Endothelial cell of umbilical vein (primary cell): ENCODE measurements around the gene ARHGAP15. TPM values are rescaled to one million over a fixed set of nuclear protein-coding genes. Genes with fewer than 3 reads are reported as not detected.

Experiments
- BruUV-seq: library from RNA; stranded (reverse); fragments of 400-500 nt; replicated peaks from 2 replicates; lab custom pipeline; 2021; lab: Mats Ljungman, UMichigan
- CTCF ChIA-PET: fragments of 300-600, 350-600 bp; sonication (Branson Sonifier 250); formaldehyde crosslinking; loops from one replicate; lab custom pipeline; 2021; ENCODE audit warnings: antibody characterized with exemption, inconsistent platforms; lab: Charles Lee
- POLR2A ChIA-PET: fragments of 300-600, 350-600 bp; sonication (Branson Sonifier 250); formaldehyde crosslinking; loops from one replicate; lab custom pipeline; 2021; ENCODE audit warnings: antibody characterized with exemption, inconsistent platforms; lab: Charles Lee
- DNase-seq: peaks from one replicate; pipeline ENCODE4 v3.0.0-alpha.2; 2011; ENCODE audit warnings: low read depth, low spot score
- FAIRE-seq: peaks from 2 replicates; lab custom pipeline; 2011; peaks lifted over from hg19 to GRCh38; lab: Jason Lieb, UNC
- H2AFZ ChIP-seq: 2 replicates; pipeline ENCODE4 v1.6.0; 2012; ENCODE audit warnings: low read depth, low read length, control low read depth, inconsistent platforms
- H3K27ac ChIP-seq: 2 replicates; pipeline ENCODE4 v1.5.1; 2011; ENCODE audit warnings: low read depth, mild to moderate bottlenecking, control low read depth, low read length, moderate library complexity; ENCODE audit not compliant: insufficient read depth
- H3K27me3 ChIP-seq, 2 experiments: 2 replicates each; pipeline versions ENCODE4 v1.6.0 to v1.6.1; 2011; ENCODE audit warnings: low read length in 2 of 2, mixed read lengths in 1 of 2; ENCODE audit not compliant: control insufficient read depth in 2 of 2, insufficient read depth in 2 of 2
- H3K36me3 ChIP-seq, 2 experiments: 2 replicates in 1 of 2; 3 replicates in 1 of 2; pipeline ENCODE4 v1.5.1; 2011; ENCODE audit warnings: low read length in 2 of 2, mild to moderate bottlenecking in 1 of 2, moderate library complexity in 1 of 2; ENCODE audit not compliant: control insufficient read depth in 2 of 2, insufficient read depth in 2 of 2; ENCODE audit errors: extremely low read depth in 1 of 2
- H3K4me1 ChIP-seq: 3 replicates; pipeline ENCODE4 v1.5.1; 2011; ENCODE audit warnings: mild to moderate bottlenecking, low read length; ENCODE audit not compliant: control insufficient read depth, insufficient read depth; ENCODE audit errors: extremely low read depth
- H3K4me2 ChIP-seq: 2 replicates; pipeline ENCODE4 v1.6.1; 2011; ENCODE audit warnings: low read length, control low read depth, mixed read lengths; ENCODE audit not compliant: insufficient read depth
- H3K4me3 ChIP-seq, 3 experiments: fragments of 200-600 bp in 1 of 3; sonication (generic), shearing (Covaris generic) in 1 of 3; replicated peaks in 1 of 3; 2 replicates each; pipeline ENCODE4 v1.5.1; 2011 to 2016; ENCODE audit warnings: control low read depth in 3 of 3, low read length in 3 of 3, mild to moderate bottlenecking in 2 of 3, inconsistent platforms in 1 of 3, low read depth in 1 of 3, moderate library complexity in 1 of 3; ENCODE audit not compliant: insufficient read depth in 1 of 3
- H3K79me2 ChIP-seq: 2 replicates; pipeline ENCODE4 v1.6.0; 2012; ENCODE audit warnings: low read length, inconsistent platforms; ENCODE audit not compliant: control insufficient read depth, insufficient read depth
- H3K9ac ChIP-seq: replicated peaks from 2 replicates; pipeline ENCODE3; 2011; ENCODE audit warnings: low read length, control low read depth; ENCODE audit not compliant: insufficient read depth; ENCODE audit errors: extremely low read depth
- H3K9me1 ChIP-seq: replicated peaks from 3 replicates; pipeline ENCODE4 v1.6.0; 2011; ENCODE audit warnings: mild to moderate bottlenecking, low read length; ENCODE audit not compliant: control insufficient read depth, insufficient read depth; ENCODE audit errors: extremely low read depth
- H3K9me3 ChIP-seq: replicated peaks from 2 replicates; pipeline ENCODE4 v1.5.1; 2012; ENCODE audit warnings: low read length, inconsistent platforms; ENCODE audit not compliant: control insufficient read depth, insufficient read depth
- H4K20me1 ChIP-seq: replicated peaks from 2 replicates; pipeline ENCODE3; 2011; ENCODE audit warnings: mild to moderate bottlenecking, low read length; ENCODE audit not compliant: control insufficient read depth, insufficient read depth; ENCODE audit errors: extremely low read depth
- EZH2 ChIP-seq: IDR thresholded peaks from 2 replicates; pipeline ENCODE4 v1.6.1; 2012; ENCODE audit warnings: borderline replicate concordance, low read depth, mild to moderate bottlenecking, moderate library complexity, low read length, inconsistent platforms; ENCODE audit not compliant: severe bottlenecking
- FOS ChIP-seq: IDR thresholded peaks from 2 replicates; pipeline ENCODE4 v1.6.1; 2011; ENCODE audit warnings: mild to moderate bottlenecking, low read length, moderate library complexity, borderline replicate concordance; ENCODE audit not compliant: insufficient read depth
- JUN ChIP-seq: IDR thresholded peaks from 2 replicates; pipeline ENCODE4 v1.6.1; 2011; ENCODE audit warnings: borderline replicate concordance, low read depth; ENCODE audit not compliant: insufficient read length, insufficient read depth
- MYC ChIP-seq: IDR thresholded peaks from one replicate; pipeline ENCODE4 v1.6.1; 2011; ENCODE audit warnings: mild to moderate bottlenecking, low read depth, low read length
- POLR2A ChIP-seq: IDR thresholded peaks from 2 replicates; pipeline ENCODE4 v1.6.1; 2012; ENCODE audit warnings: low read depth, mild to moderate bottlenecking, control low read depth, low read length
- POLR2AphosphoS5 ChIP-seq: IDR thresholded peaks from 2 replicates; pipeline ENCODE4 v1.6.1; 2012; ENCODE audit warnings: low read depth, mild to moderate bottlenecking, control low read depth, low read length, moderate library complexity; ENCODE audit not compliant: insufficient read depth
- dilution Hi-C: fragments of 300-500 bp; cut with MboI; formaldehyde crosslinking; loops from one replicate; pipeline ENCODE4 v1.15.0; 2019; ENCODE audit warnings: low sequenced_read_pairs; ENCODE audit not compliant: extremely low pct_ligation_motif_present
- intact Hi-C: fragments of 100-400 bp; cut with micrococcal nuclease; formaldehyde crosslinking; loops from one replicate; pipeline ENCODE4 v1.10.0; 2022
- polyA plus RNA-seq, 4 experiments: library from polyadenylated mRNA; depleted of rRNA in 3 of 4; stranded (reverse) in 3 of 4; unstranded in 1 of 4; fragments of >200 nt; gene quantifications; 2 replicates each; pipeline versions ENCODE4 v1.2.1 to v1.2.3, GENCODE V29; 2011 to 2012; ENCODE audit warnings: missing spikeins in 1 of 4
- total RNA-seq: library from RNA; stranded (reverse); gene quantifications from 2 replicates; pipeline ENCODE4 v1.2.3, GENCODE V29; 2021
- TF ChIP-seq, protein P1 (sequence below), 2 donors: IDR thresholded peaks; 1 replicate in 1 of 2; 2 replicates in 1 of 2; pipeline ENCODE4 v1.5.1; 2011; ENCODE audit warnings: low read length in 2 of 2, mild to moderate bottlenecking in 2 of 2, moderate library complexity in 2 of 2, control low read depth in 1 of 2, inconsistent platforms in 1 of 2, low read depth in 1 of 2; ENCODE audit not compliant: insufficient read depth in 1 of 2; ENCODE audit errors: extremely low read depth in 1 of 2
- TF ChIP-seq, protein P2 (sequence below): IDR thresholded peaks from 2 replicates; pipeline ENCODE4 v1.6.1; 2011; ENCODE audit not compliant: insufficient read depth, insufficient read length

Gene ARHGAP15
- total and polyA plus RNA-seq, 2 donors (not counting 3 experiments of a cell fraction or from before 2014, with no cell fraction given) = not detected

DNA sequence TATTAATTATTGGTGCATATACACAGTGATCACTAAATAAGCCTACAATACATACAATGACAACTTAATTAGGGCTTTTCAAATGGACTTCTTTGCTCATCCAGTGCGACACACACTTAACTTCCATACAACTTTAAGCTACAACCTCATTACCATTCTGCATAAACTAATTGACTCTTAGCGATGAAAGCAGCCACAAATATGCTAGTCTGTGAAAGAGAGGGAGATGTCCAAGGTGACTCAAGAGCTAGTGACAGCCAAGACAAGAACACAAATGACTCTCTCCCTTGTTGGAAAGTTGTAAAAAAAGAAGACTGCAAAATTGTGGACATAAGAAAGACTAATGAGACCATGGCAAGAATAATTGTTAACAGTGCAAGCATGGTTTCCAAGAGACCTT lies 264.8 kb downstream of the ARHGAP15 start:
- H3K4me3 ChIP-seq = no peak overlapping the region
- H3K4me1 ChIP-seq = no peaks in the 10 kb centered on the region
- no peak overlapping the region for H2AFZ ChIP-seq
- no peaks in the 10 kb centered on the region for H3K9me3 ChIP-seq
- dilution Hi-C loops = no loop called here
- no peaks in the 10 kb centered on the region for H4K20me1 ChIP-seq
- H3K27ac ChIP-seq = no peak overlapping the region
- no peaks in the 10 kb centered on the region for H3K36me3 ChIP-seq
- no peaks in the 10 kb centered on the region for H3K9me1 ChIP-seq
- no peaks in the 10 kb centered on the region for H3K79me2 ChIP-seq
- H3K9ac ChIP-seq = no peak overlapping the region
- TF ChIP-seq POLR2A = no peak
- TF ChIP-seq FOS = no peak
- TF ChIP-seq POLR2AphosphoS5 = no peak
- TF ChIP-seq JUN = no peak
- TF ChIP-seq MYC = no peak
- TF ChIP-seq EZH2 = no peak
- TF ChIP-seq, protein P1, sequence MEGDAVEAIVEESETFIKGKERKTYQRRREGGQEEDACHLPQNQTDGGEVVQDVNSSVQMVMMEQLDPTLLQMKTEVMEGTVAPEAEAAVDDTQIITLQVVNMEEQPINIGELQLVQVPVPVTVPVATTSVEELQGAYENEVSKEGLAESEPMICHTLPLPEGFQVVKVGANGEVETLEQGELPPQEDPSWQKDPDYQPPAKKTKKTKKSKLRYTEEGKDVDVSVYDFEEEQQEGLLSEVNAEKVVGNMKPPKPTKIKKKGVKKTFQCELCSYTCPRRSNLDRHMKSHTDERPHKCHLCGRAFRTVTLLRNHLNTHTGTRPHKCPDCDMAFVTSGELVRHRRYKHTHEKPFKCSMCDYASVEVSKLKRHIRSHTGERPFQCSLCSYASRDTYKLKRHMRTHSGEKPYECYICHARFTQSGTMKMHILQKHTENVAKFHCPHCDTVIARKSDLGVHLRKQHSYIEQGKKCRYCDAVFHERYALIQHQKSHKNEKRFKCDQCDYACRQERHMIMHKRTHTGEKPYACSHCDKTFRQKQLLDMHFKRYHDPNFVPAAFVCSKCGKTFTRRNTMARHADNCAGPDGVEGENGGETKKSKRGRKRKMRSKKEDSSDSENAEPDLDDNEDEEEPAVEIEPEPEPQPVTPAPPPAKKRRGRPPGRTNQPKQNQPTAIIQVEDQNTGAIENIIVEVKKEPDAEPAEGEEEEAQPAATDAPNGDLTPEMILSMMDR (IDR thresholded peaks at IDR 0.05; ENCODE audit: extremely low read depth in 1 of 2, insufficient read depth in 1 of 2, low read depth in 1 of 2, low read length in 2 of 2) = no peak
- TF ChIP-seq, protein P2, sequence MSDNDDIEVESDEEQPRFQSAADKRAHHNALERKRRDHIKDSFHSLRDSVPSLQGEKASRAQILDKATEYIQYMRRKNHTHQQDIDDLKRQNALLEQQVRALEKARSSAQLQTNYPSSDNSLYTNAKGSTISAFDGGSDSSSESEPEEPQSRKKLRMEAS = no peak
- no TSS peak for BruUV-seq
- ChIA-PET POLR2A (interaction anchor here (0.7 kb wide), 1 partner anchor 253 kb away, joined by 5 read pairs; no protein-coding TSS in a partner anchor), CTCF (interaction anchor here (0.8 kb wide), 1 partner anchor 14 kb away, joined by 7 read pairs; no protein-coding TSS in a partner anchor)
- no peaks in the 10 kb centered on the region for H3K27me3 ChIP-seq
- intact Hi-C loops = no loop called here
- no peak for FAIRE-seq
- no peak for DNase-seq
- H3K4me2 ChIP-seq = no peak overlapping the region
